Midbrain (tissue), 1 donor: ENCODE data around the gene MMP11.

Source experiments
- DNase-seq: peaks from one replicate; lab custom pipeline; 2025; lab: John Stamatoyannopoulos, UW

The MMP11 gene

DNA sequence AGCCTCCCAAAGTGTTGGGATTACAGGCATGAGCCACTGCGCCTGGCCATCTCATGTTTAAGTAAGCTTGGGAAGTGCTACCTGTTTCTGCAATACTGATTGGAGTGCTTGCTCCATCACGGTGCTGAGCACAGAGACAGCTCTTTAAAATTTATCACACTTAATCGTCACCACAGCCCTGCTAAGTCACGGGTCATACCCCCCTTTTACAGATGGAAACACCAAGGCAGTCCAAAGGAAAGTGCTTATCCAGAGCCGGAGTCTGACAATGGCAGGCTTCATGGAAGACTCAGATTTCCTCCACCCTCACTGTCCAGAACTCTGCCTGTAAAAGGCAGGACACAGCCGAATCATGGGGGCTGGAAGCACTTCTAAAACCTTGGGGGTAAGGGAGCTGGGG, 12.6 kb upstream of the MMP11 start:
- no peak for DNase-seq

DNA sequence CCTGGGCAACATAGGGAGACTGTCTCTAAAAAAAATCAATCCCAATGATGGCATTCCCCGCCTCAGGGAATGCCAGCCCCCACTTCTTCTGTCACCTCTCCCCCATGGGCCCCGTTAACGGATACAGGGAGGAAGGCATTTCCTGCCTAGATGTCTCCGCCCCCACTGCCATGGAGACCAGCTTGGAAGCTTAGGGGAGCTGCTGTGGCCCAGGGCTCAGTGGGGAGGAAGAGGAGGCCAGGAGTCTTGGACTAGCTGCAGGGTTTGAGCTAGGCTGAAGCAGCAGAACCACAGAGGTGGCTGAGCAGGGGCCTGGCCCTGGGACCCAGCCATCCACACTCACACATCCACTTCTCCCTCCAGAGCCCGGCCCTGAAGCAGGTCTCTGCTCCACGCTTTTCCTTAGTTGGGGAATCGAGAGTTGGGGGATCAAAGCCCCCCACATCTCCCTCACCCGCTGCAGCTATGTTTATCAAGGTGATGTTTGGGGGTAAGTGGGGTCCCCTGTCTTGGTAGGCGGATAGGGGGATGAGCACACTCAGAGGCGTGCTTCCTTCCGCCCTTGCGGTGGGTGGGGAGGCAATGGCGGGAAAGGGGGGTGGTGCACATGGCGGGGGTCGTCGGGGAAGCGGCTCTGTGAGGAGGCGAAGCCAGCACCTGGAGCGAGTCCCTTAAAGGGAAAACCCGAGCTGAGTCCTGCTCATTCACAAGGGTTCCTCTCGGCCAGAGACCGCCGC, 9.6 kb upstream of the MMP11 start, which contains the start of gene C22orf15:
Gene C22orf15 (plus strand): TSS at position 149 of the 737 bp plus-strand sequence. CDS start 317 bp downstream, at position 466.
- no peak for DNase-seq

DNA sequence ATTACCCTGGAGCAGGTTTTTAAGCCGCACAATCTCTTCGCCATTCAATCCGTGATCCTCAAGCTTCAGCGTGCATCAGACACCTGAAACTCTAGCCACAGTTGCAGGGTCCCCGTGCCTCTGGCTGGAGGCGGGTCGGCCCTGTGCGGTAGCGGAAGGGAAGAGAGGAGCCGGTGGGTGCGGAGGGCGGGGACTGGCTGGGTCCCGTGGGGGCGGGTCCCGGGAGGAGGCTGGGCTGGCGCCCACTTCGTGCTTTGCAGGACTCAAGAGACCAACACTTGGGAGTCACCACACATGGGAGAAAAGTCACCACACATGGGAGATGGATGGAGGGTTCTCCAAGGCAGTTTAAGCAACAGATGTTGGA, 9.1 kb upstream of the MMP11 start:
- no peak for DNase-seq

DNA sequence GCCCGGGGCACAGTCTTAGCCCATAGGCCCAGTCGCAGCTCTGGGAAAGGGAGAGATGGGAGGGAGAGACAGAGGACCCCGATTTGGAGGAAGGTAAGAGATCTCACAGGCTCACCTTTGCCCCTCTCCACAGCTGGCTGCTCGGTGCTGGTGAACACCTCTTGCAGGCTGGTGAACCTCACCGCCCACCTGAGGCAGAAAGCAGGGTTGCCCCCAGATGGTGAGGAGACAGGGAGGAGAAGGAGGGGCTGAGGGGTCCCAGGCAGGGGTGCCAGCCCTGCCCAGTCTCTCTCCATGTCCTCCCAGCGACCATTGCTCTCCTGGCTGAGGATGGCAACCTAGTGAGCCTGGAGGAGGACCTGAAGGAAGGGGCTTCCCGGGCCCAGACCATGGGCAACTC, 8.7 kb upstream of the MMP11 start:
- no peak for DNase-seq

DNA sequence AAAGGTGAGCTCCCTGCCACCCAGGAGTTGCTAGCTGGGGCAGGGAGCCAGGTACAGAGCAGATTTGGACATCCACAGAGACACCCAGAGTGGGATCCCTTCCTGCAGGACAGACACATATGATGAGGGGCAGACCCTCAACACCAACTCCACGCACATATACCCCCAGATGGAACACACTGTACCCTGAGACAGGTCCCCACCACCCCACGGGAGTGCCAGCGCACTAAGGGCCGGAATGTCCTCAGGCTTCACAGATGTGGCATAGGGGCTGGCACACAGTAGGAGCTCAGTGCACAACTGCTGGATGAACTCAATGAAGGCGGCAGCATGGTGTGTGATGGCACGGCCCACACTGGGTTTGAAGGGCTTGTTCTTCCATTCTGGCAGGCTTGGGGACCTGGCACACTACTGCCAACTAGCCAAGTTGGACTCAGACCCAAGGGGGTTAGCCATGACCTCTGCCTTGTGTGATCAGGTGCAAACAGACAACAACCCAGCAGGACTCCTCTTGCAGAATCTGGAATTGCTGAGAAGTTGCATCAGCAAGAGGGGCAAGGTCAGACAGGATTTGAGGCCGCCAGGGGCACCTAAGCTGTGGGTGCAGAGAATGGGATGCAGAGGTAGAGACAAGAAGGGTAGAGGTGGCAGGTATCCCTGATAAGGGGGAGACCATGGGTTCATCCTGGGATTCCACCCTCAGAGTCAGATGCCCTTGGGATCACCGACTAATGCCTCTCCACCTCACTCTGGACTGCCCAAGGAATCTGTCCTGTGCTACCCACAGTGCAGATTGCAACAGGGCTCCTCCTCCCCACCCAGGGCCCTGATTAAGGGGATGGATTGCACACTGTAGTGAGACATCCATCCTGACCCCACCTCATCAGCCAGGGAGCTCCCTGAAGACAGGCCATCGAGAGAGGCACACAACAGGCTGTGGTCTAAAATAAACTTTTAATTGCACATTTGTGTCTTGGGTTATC, 7.5 kb upstream of the MMP11 start:
- DNase-seq = no peak

DNA sequence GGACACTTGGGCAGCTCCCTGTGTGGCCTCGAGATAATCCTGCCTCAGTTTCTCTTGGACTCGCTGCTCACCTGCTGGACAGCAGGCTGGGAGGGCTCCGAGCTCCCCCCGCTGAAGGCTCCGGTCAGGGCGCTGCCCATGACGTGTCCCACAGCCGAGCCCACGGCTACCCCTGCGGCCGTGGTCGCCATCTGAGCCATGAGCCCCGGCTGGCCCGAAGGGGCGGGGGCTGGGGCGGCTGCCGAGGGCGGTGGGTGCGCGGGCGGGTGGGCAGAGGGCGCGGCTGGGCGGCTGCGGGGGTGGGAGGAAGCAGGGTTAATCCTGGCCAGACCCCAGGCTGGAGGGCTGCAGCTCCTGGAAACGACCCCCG, 5.4 kb upstream of the MMP11 start:
- DNase-seq = no peak

DNA sequence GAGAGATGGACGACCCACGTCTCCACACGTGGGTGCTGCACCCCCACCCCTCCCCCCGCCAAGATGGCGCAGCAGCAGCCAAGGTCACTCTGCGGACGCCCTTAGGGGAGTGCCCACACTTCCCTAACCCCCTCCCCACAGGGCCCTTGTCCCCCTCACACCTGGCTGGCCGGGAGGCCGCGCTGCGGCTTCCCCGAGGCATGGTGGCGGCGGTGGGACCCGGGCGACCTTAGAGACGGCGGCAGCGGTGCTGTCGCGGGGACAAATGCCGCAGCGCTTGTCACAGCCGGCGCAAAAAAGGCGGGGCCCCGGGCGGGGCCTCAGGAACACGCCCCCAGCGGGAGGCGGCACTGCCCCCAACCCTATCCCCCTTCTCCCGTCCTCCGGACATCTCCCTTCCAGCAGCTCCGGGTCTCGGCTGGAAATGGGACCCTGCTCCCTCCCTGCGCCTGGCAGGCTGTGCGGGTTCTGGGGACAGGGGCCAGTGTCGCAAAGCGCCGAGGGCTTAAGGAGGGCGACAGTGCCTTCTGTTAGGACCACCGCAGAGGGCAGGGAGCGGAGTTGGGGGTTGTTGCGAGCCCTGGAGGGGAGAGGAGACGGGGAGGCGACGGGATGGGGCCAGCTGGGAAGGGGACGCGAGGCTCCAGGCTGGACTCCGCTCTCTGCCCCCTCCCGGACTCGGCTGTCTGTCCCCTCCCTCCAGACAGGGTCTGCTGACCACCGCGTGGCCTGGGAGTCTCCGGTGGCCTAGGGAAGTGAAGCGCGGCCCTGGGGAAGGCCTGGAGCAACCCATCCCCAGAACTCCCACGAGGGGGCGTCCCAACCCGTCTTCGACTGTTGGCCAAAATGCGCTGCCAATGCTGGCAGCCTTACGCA, 4.7 kb upstream of the MMP11 start, which contains the start of gene CHCHD10:
Gene CHCHD10 (minus strand): TSS at position 300 of the 876 bp plus-strand sequence. CDS start 98 bp downstream, at position 202.
- peak; percentile 88 for DNase-seq

DNA sequence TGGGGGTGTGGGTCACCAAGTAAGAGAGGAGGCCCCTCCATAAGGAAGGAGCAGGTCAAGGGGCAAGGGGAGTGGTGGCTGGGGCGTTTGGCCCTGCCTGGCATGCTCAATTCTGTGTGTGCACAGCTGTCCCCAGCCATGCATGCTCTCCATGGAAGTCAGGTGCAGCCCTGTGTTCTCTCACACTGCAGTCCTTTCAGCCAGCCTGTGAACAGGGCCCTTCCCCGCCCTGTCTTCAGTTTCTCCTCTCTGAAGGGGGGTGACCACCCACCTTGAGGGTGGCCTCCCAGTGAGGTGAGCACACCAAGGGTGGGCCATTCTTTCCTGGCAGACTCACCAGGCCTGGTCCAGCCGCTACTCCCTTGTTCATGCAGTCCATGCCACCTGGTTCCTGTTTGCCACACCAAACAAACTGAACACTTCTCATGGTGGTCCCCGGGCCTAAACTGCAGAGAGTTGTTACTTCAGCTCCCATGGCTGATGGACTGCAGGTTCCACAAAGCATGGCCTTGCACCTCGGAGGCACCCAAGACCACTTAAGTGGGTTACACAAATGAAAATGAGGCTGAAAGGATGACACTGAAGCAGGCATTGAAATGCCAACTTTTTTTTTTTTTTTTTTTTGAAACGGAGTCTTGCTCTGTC, 3.2 kb upstream of the MMP11 start:
- no peak for DNase-seq

DNA sequence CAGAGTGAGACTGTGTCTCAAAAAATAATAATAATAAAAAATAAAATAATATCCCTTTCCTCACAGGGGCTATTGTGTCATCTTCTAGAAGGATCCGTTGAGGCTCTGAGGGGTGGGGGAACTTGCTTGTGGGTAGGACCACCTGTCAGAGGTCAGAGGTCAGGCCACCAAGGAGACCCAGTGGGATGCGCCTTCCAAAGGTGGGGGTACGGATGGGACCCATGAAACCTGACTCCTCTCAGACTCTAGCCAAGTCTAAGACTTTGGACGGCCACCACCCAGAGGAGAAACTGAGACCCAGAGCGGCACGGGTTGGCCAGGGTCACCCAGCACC, 367 bp upstream of the MMP11 start:
- DNase-seq = no peak

DNA sequence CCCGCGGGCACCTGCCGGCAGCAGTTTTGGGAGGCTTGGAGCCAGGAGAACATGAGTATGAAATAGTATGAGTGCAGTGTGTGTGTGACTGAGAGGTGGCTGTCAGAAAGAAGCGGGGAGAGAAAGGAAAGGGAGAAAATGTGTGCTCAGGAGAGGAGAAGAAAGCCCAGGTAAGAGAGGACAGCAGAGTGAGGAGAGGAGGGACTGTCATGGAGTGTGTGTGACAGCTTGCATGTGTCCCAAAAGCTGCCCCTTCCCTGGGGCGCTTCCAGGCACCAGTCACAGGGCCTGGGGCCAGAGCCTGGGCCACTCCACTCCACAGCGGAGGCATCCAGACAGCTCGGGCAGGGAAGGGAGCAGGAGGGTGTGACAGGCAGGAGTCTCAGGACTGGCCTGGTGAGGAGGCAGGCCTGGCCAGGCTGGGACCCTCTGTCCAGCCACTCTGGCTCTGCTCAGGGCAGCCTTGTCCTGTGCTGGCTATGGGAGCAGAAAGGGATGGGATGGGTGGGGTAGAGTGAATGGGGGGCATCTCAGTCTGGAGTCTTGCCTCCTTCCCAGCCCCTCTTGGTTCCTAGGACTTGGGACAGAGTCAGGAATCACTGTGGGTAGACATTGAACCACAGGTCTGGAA, 949 bp downstream of the MMP11 start:
- DNase-seq = no peak

DNA sequence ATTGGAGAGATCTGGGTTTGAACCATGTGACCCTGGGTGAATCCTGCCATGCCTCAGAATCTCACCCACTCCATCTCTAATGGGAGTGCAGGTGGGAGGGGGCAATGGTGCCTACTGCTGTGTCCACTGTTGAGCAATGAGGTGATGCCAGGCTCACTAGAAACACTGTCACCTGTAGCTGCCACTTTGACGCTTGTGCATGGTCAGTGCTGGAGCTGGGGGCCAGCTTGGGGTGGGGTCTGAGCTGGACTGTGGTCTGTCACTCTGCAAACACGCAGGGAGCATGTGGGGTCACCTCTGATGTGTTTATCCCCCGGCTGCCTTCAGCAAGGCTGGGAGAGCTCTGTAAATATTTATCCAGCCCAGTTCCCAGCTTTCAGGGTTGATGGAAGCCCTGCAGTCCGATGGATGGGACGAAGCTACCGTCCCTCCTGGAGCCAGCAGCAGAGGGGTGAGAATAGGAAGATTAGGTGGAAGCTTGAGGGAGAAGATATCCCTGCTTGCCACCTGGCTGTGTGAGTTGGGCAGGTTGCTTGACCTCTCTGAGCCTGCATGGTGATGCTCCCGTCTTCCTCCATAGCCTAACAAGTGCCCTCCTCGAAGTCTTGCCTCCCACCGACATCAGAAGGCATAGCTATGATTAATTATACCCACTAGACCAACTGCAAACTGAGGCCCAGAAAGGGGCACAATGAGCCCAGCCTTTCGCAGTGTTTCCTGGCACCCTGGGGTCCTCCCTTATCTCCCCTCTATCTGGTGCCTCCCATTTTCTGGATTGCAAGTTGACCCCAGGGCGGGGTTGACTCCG, 1.7 kb downstream of the MMP11 start:
- DNase-seq = no peak

DNA sequence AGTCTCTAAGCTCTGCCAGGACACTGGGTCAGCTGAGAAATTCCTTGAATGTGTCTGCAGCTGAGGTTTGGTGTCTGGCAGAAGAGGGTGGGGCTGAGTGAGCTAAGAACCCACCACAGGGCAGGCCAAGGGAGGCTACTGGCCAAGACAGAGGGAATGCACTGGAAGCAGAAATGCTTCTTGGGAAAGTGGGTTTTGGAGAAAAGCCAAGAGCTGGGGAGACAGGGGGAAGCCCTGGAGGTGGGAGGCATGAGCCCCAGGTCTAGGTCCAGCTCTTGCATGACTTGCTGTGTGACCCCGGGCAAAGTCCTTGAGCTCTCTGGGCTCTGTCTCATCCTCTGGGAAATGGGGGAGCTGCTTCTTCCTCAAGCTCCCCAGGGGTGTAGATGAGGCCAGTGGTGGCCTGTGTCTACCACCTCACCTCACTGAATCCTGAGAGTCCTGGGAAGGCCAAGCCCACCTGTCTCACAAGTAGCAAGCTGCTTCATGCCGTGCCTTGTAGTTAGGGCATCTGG, 2.3 kb downstream of the MMP11 start:
- DNase-seq = no peak

DNA sequence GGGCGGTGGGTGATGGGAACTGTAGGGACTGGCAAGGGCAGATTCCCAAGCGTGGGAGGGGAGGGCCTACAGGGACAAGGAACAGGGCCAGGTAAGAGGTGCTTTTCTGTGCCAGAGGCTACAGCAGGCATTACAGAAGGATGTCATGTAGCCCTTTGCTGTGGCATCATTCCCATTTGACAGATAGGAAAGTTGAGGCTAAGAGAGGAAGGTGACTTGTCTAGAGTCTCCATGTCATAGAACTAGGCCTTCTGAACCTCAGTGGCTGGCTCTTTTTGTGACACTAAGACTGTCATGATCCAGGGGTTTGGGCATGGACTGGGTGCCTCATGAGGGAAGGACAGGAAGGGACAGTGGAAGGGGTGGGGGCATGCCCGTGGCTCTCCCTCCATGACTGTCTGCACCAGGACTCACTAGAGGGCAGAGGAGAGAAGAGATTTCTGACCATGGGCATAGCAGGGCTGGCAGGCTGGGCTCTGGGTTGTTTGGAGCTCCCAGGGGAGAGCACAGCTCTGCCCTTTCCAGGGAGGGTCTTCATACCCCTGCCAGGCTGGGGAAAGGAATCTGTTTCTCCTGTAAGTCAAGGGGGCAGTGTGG, 3.2 kb downstream of the MMP11 start:
- no peak for DNase-seq

DNA sequence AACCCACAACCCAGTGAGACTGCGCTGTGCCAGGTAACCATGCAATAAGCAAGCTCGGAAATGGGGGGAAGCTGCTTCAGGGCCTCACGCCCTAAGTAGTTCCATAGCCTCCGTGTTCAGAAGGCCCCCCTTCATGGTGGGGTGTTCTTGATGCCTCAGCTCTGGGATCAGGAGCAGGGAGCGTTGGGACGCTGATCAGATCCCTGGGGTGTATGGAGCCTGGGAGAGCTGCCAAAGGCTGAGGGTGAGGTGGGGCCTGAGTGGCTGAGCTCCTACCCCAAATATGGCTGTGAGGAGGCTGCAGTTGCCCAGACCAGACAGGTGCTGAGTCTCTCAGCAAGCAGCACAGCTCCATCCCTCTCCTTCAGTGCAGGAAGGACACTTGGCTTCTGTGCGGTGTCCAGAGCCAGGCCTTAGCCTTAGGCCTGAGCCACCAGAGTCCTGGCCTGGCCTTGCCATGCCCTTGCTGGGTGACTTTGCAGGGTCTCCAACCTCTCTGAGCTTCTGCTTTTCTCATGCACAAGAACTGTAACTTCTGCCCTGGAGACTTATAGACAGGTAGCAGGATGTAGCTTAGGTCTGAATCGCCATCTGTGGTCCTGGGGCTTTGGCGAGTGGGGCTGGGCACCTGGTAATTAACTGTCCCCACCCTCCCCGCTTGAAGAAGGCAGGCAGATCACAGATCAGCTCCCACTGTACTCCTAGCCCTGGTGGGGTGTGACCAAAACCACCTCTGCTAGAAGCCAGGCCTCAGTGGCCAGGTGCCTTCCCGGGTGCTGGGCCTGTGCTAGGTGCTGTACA, 5.3 kb downstream of the MMP11 start:
- no peak for DNase-seq

DNA sequence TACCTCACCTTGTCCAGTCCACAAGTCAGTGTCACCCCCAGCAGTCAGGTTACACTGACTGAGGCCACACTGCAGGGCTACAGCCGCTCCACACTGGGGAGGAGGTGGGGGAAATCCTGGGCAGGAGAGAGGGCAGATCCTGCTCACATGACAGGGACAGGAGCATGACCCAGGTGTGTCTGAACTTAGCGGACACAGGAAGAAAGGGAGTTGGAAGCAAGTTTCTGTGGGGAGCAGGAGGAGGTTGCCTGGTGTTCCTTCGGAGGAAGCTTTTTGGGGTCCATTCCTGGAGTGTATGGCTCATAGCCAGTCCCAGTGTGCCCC, 5.9 kb downstream of the MMP11 start:
- no peak for DNase-seq

DNA sequence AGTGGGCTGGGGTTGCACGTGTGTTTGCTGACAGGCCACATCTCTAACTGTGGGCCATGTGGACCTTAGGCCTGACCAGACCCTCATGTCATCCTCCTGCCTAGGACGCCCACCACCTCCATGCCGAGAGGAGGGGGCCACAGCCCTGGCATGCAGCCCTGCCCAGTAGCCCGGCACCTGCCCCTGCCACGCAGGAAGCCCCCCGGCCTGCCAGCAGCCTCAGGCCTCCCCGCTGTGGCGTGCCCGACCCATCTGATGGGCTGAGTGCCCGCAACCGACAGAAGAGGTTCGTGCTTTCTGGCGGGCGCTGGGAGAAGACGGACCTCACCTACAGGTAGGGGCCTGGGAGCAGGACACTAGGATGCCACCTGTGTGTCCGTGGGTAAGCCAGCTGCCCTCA, 6.4 kb downstream of the MMP11 start:
- DNase-seq = no peak

DNA sequence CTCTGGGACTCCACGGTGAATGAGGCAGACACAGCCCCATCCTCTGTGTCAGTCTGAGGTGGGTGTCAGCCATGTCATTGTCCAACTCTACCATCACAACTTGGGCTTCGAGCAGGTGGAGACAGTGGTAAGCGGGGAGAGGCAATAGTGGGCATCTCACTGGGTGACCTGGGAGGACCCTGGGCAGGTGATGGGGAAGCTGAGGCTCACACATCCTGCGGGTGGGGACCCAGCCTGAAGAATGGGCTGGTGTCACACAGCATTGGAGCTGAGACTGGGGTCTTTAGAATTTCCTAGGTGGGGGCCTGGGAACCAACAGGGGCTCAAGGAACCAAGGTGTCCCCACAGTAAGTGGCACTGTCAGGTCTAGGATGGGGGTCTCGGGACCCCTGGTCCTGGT, 7.1 kb downstream of the MMP11 start:
- no peak for DNase-seq

DNA sequence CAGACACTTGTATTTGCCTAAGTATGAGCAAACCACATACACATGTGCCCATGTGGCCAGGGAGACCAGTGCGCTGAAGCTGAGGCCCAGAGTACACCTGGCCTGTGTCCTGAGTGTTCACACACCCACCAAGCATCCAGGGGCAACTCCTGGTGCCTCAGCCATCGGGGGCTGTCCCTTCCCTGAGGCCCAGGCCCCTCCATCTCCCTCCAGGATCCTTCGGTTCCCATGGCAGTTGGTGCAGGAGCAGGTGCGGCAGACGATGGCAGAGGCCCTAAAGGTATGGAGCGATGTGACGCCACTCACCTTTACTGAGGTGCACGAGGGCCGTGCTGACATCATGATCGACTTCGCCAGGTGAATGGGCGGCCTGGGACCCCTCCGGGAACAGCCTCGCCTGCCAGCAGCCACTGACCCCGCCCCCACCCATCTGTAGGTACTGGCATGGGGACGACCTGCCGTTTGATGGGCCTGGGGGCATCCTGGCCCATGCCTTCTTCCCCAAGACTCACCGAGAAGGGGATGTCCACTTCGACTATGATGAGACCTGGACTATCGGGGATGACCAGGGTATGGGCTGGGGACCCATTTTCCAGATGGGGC, 7.6 kb downstream of the MMP11 start:
- no peak for DNase-seq

DNA sequence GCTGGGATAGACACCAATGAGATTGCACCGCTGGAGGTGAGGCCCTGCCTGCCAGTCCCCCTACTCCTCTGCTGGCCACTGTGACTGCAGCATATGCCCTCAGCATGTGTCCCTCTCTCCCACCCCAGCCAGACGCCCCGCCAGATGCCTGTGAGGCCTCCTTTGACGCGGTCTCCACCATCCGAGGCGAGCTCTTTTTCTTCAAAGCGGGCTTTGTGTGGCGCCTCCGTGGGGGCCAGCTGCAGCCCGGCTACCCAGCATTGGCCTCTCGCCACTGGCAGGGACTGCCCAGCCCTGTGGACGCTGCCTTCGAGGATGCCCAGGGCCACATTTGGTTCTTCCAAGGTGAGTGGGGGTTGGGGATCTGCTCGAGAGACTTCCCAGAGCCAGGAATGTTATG, 8.4 kb downstream of the MMP11 start:
- peak; percentile 84 for DNase-seq
